Measurements from ENCODE around the gene IGSF3.
"Not testable (repeated sequence)": the region's sequence is repeated elsewhere in the genome, so short reads cannot be mapped to it uniquely, and the experiment has no call there.

The IGSF3 gene

GRCh38 chr1:116608841-116609240, 58.7 kb downstream of the IGSF3 start:
- Mint-ChIP-seq H3K4me1 (peaks cover 24% of the 10 kb centered on the region), H3K27ac (peak overlapping the region; percentile 23)
- H3K4me3 Mint-ChIP-seq; H3K36me3 Mint-ChIP-seq; H3K9me3 Mint-ChIP-seq; DNase-seq (ENCODE audit: low spot score in 2 of 2): not testable (repeated sequence)
- peak; percentile 59 for ATAC-seq

GRCh38 chr1:116608151-116608550, 59.4 kb downstream of the IGSF3 start:
- H3K4me3 Mint-ChIP-seq = peak overlapping the region; percentile 36
- ATAC-seq; DNase-seq (ENCODE audit: low spot score in 2 of 2); H3K36me3 Mint-ChIP-seq; H3K9me3 Mint-ChIP-seq: not testable (repeated sequence)
- peak overlapping the region; percentile 23 for H3K27ac Mint-ChIP-seq
- H3K4me1 Mint-ChIP-seq = peaks cover 24% of the 10 kb centered on the region

DNA sequence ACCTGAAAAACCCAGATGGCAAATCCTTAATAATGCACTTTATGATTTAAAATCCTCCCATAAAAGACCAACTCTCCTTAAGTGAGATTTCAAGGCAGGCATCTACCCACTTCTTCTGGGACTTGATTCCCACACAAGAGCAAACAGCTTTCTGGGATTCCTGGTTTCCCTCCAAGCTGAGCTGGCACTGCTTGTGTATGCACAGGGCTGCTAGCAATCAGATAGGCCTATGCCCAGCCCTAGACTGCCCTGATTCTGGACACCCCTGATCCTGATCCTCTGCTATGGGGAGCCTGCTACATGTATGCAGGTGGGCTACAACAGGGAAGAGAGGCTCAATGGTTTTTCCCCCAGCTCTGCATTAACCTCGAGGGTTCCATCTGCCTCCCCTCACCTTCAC, 60.1 kb downstream of the IGSF3 start:
- not testable (repeated sequence) for H3K36me3 Mint-ChIP-seq; H3K9me3 Mint-ChIP-seq; DNase-seq (ENCODE audit: low spot score in 2 of 2); ATAC-seq
- peaks cover 24% of the 10 kb centered on the region for H3K4me1 Mint-ChIP-seq
- peak overlapping the region; percentile 36 for H3K4me3 Mint-ChIP-seq
- peak overlapping the region; percentile 23 for H3K27ac Mint-ChIP-seq

DNA sequence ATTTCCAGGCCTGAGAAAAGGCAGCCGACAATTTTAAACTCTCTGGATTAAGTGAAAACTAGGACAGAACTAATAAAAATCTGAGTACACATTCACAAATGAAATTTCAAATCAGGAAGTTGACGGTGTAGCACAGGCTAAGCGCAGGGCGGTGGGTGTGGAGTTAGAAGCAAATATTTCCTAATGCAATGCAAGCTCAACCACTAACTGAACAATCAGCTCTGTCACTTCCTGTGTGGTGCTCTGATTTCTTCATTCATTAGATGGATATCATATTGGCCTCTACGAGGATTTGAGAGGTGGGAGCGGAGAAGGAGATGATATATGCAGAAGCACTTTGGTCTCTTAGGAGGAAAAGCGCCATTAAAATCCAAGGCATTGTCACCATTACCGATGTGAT, 61.5 kb downstream of the IGSF3 start:
- not testable (repeated sequence) for H3K36me3 Mint-ChIP-seq

GRCh38 chr1:116605315-116605714, 62.2 kb downstream of the IGSF3 start:
- Mint-ChIP-seq H3K9me3 (no peaks in the 10 kb centered on the region), H3K36me3 (no peaks in the 10 kb centered on the region), H3K4me3 (no peak overlapping the region), H3K27ac (no peak overlapping the region), H3K4me1 (peaks cover 19% of the 10 kb centered on the region)
- DNase-seq (ENCODE audit: low spot score in 2 of 2) = no peak
- no peak for ATAC-seq

More for the DNA sequence above, 61.5 kb downstream of the IGSF3 start:
- ATAC-seq = peak; percentile 52
- H3K4me3 Mint-ChIP-seq; DNase-seq (ENCODE audit: low spot score in 2 of 2); H3K9me3 Mint-ChIP-seq; H3K27ac Mint-ChIP-seq: not testable (repeated sequence)
- peaks cover 24% of the 10 kb centered on the region for H3K4me1 Mint-ChIP-seq

- H3K9me3 Mint-ChIP-seq; H3K4me3 Mint-ChIP-seq; DNase-seq (ENCODE audit: low spot score in 2 of 2); H3K27ac Mint-ChIP-seq; ATAC-seq; H3K36me3 Mint-ChIP-seq: not testable (repeated sequence)
- peaks cover 12% of the 10 kb centered on the region for H3K4me1 Mint-ChIP-seq
Measured at GRCh38 chr1:116604408-116604807, 63.1 kb downstream of the IGSF3 start.

DNA sequence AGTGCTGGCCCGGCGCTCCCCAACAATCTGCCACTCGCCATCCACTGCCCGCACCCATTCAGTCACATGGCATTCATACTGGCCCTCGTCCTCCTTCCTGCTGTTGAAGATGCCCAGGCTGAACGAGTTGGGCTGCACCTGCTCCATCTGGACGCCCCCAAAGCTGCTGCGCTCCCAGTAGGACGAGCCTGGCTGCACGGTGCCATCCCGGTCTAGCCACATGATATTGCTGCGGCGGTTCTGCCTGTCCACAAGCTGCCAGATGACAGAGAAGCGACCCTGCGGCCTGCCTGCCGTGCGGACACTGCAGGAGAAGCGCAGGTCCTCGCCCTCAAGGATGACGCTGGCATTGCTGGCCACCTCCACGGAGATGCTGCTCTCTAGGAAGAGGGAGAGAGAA, 63.9 kb downstream of the IGSF3 start:
- H3K4me3 Mint-ChIP-seq; ATAC-seq; H3K36me3 Mint-ChIP-seq; H3K9me3 Mint-ChIP-seq; H3K27ac Mint-ChIP-seq; DNase-seq (ENCODE audit: low spot score in 2 of 2): not testable (repeated sequence)
- peaks cover 11% of the 10 kb centered on the region for H3K4me1 Mint-ChIP-seq

GRCh38 chr1:116599369-116599768, 68.2 kb downstream of the IGSF3 start:
- H3K27ac Mint-ChIP-seq; DNase-seq (ENCODE audit: low spot score in 2 of 2); H3K9me3 Mint-ChIP-seq; H3K36me3 Mint-ChIP-seq; ATAC-seq; H3K4me3 Mint-ChIP-seq: not testable (repeated sequence)
- H3K4me1 Mint-ChIP-seq = peaks cover 11% of the 10 kb centered on the region

- H3K27ac Mint-ChIP-seq; DNase-seq (ENCODE audit: low spot score in 2 of 2); H3K4me3 Mint-ChIP-seq; H3K9me3 Mint-ChIP-seq; H3K36me3 Mint-ChIP-seq: not testable (repeated sequence)
- peaks cover 11% of the 10 kb centered on the region for H3K4me1 Mint-ChIP-seq
- peak; percentile 53 for ATAC-seq
Measured at GRCh38 chr1:116598420-116599036, 69.0 kb downstream of the IGSF3 start.

GRCh38 chr1:116597388-116597787, 70.1 kb downstream of the IGSF3 start:
- Mint-ChIP-seq H3K27ac (peak overlapping the region; percentile 57), H3K4me1 (peaks cover 11% of the 10 kb centered on the region)
- not testable (repeated sequence) for H3K9me3 Mint-ChIP-seq; H3K4me3 Mint-ChIP-seq; H3K36me3 Mint-ChIP-seq; DNase-seq (ENCODE audit: low spot score in 2 of 2)
- ATAC-seq = peak; percentile 66

GRCh38 chr1:116596742-116597307, 70.7 kb downstream of the IGSF3 start:
- H3K4me1 Mint-ChIP-seq = peaks cover 11% of the 10 kb centered on the region
- not testable (repeated sequence) for H3K9me3 Mint-ChIP-seq; ATAC-seq; H3K4me3 Mint-ChIP-seq; DNase-seq (ENCODE audit: low spot score in 2 of 2); H3K36me3 Mint-ChIP-seq
- H3K27ac Mint-ChIP-seq = peak overlapping the region; percentile 57

GRCh38 chr1:116595946-116596741, 71.4 kb downstream of the IGSF3 start:
- H3K36me3 Mint-ChIP-seq, H3K9me3 Mint-ChIP-seq: not testable (repeated sequence)
- peak overlapping the region; percentile 47 for H3K4me3 Mint-ChIP-seq
- ATAC-seq (peak; percentile 70), DNase-seq (ENCODE audit: low spot score in 2 of 2) (peak; percentile 20 to 66)
- H3K27ac Mint-ChIP-seq = peak overlapping the region; percentile 20
- H3K4me1 Mint-ChIP-seq = peaks cover 11% of the 10 kb centered on the region

DNA sequence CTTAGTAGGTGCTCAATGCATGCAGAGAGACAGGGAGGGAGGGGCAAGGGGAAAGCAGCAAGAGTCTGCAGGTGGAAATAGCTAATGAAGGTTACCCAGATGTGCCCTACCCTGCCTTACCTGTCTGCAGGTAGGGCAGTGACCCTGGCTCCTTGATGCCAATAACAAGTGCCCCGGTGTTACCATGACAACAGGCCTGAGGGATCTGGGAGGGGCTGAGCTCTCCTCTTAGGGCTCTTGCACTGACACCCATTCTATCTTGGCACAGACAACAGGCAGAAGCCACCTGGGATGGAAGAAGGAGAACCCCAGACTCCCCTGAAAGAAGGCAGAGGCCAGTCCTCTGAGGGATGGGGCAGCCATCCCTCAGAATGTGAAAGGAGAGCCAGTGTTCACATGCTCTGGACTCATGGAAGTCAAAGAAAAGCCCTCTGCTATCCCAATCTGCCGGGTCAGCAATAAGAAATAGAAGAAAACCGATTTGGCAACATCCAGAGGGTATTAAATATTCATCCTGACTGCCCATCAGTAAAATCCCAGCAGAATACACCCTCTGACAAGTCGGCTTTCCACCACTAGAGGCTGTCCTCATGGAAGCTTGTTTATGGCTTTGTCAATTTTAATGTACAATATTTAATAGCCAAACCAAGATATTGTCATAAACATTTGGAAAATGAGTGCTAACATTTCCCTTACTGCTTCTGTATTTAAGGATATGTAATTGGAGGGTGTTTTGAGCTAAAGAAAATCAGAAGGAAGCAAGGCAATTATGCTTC, 72.3 kb downstream of the IGSF3 start:
- H3K27ac Mint-ChIP-seq; DNase-seq (ENCODE audit: low spot score in 2 of 2); H3K36me3 Mint-ChIP-seq; ATAC-seq; H3K9me3 Mint-ChIP-seq: not testable (repeated sequence)
- peaks cover 11% of the 10 kb centered on the region for H3K4me1 Mint-ChIP-seq
- H3K4me3 Mint-ChIP-seq = peak overlapping the region; percentile 47

GRCh38 chr1:116593977-116594376, 73.6 kb downstream of the IGSF3 start:
- not testable (repeated sequence) for DNase-seq (ENCODE audit: low spot score in 2 of 2); H3K36me3 Mint-ChIP-seq

GRCh38 chr1:116593401-116593800, 74.1 kb downstream of the IGSF3 start:
- H3K9me3 Mint-ChIP-seq; DNase-seq (ENCODE audit: low spot score in 2 of 2); H3K4me3 Mint-ChIP-seq; ATAC-seq; H3K27ac Mint-ChIP-seq; H3K36me3 Mint-ChIP-seq: not testable (repeated sequence)
- H3K4me1 Mint-ChIP-seq = peaks cover 23% of the 10 kb centered on the region

More at GRCh38 chr1:116593977-116594376, 73.6 kb downstream of the IGSF3 start:
- H3K4me1 Mint-ChIP-seq = peaks cover 23% of the 10 kb centered on the region
- not testable (repeated sequence) for H3K9me3 Mint-ChIP-seq, H3K4me3 Mint-ChIP-seq, ATAC-seq, H3K27ac Mint-ChIP-seq

Data from stimulated activated effector memory CD8-positive, alpha-beta T cell treated with anti-CD3 and anti-CD28 coated beads, Interleukin-12 subunit alpha, Interleukin-12 subunit beta, amount 100 ng/mL, for 72 hours (primary cell).